HG03571 (cell line): ENCODE measurements around the gene KRTAP9-8.
"Not testable (repeated sequence)": the region's sequence is repeated elsewhere in the genome, so short reads cannot be mapped to it uniquely, and the experiment has no call there.

Experiments used
- ATAC-seq: cut with Tn5 transposase; IDR thresholded peaks from one replicate; pipeline ENCODE4 v1.9.1; 2021; ENCODE audit not compliant: unreplicated experiment

Gene KRTAP9-8

GRCh38 chr17:41237949-41238437 lies at the start of gene KRTAP9-8:
Gene KRTAP9-8, plus strand, starts transcription at chr17:41237999. Its CDS starts 53 bp downstream, at chr17:41238052.
- not testable (repeated sequence) for ATAC-seq

GRCh38 chr17:41189837-41190318 lies 47.9 kb upstream of the KRTAP9-8 start, which contains the start of gene KRTAP9-1:
Gene KRTAP9-1, plus strand, starts transcription at chr17:41189887. Its CDS starts 0 bp downstream, at chr17:41189887.
- ATAC-seq = not testable (repeated sequence)

GRCh38 chr17:41190328-41190727 lies 47.5 kb upstream of the KRTAP9-8 start:
- no peak for ATAC-seq

GRCh38 chr17:41196068-41196467 lies 41.7 kb upstream of the KRTAP9-8 start:
- no peak for ATAC-seq

GRCh38 chr17:41199421-41200078 lies 38.2 kb upstream of the KRTAP9-8 start:
- ATAC-seq = no peak

GRCh38 chr17:41211845-41212466 lies 25.8 kb upstream of the KRTAP9-8 start:
- no peak for ATAC-seq

GRCh38 chr17:41212524-41213169 lies 25.2 kb upstream of the KRTAP9-8 start:
- no peak for ATAC-seq

GRCh38 chr17:41215681-41216080 lies 22.1 kb upstream of the KRTAP9-8 start:
- ATAC-seq = no peak

- ATAC-seq = no peak
These were observed 14.0 kb upstream of the KRTAP9-8 start for GRCh38 chr17:41223821-41224220.

GRCh38 chr17:41226051-41226450 lies 11.7 kb upstream of the KRTAP9-8 start:
- ATAC-seq = no peak

GRCh38 chr17:41226598-41227095 lies 11.2 kb upstream of the KRTAP9-8 start, which contains the start of gene KRTAP9-2:
Gene KRTAP9-2, plus strand, starts transcription at chr17:41226648. Its CDS starts 7 bp downstream, at chr17:41226655.
- ATAC-seq = not testable (repeated sequence)

GRCh38 chr17:41230094-41230493 lies 7.7 kb upstream of the KRTAP9-8 start:
- no peak for ATAC-seq

GRCh38 chr17:41231731-41232130 lies 6.1 kb upstream of the KRTAP9-8 start:
- no peak for ATAC-seq

GRCh38 chr17:41232399-41233105 lies 5.2 kb upstream of the KRTAP9-8 start, which contains the start of gene KRTAP9-3:
Gene KRTAP9-3, plus strand, starts transcription at chr17:41232449. Its CDS starts 53 bp downstream, at chr17:41232502.
- not testable (repeated sequence) for ATAC-seq

GRCh38 chr17:41237116-41237515 lies 683 bp upstream of the KRTAP9-8 start:
- not testable (repeated sequence) for ATAC-seq

- ATAC-seq = not testable (repeated sequence)
These were observed 9.4 kb downstream of the KRTAP9-8 start for GRCh38 chr17:41246995-41247787.

GRCh38 chr17:41249637-41250240 lies 11.9 kb downstream of the KRTAP9-8 start, which contains the start of gene KRTAP9-4:
Gene KRTAP9-4, plus strand, starts transcription at chr17:41249687. Its CDS starts 34 bp downstream, at chr17:41249721.
- not testable (repeated sequence) for ATAC-seq

GRCh38 chr17:41251261-41251660 lies 13.5 kb downstream of the KRTAP9-8 start:
- no peak for ATAC-seq

GRCh38 chr17:41254861-41255260 lies 17.1 kb downstream of the KRTAP9-8 start:
- ATAC-seq = no peak
